Mesenchymal stem cell (in vitro differentiated cells and primary cell): ENCODE data around the gene MUC2.
A peak's percentile ranks its signal among the peaks of the same experiment; 100 is the strongest.

Experiments
- DNase-seq: peaks from one replicate; pipeline ENCODE4 v3.0.0-alpha.2; 2013
- H2AFZ ChIP-seq: one replicate; pipeline ENCODE4 v1.6.1; 2013; ENCODE audit warnings: low read depth, mild to moderate bottlenecking, control low read depth, inconsistent platforms, low read length, moderate library complexity
- H2AK5ac ChIP-seq: 2 replicates; pipeline ENCODE4 v1.6.1; 2013; ENCODE audit warnings: low read length, moderate library complexity, mild to moderate bottlenecking, inconsistent platforms; ENCODE audit not compliant: severe bottlenecking
- H2BK120ac ChIP-seq: one replicate; pipeline ENCODE4 v1.6.1; 2013; ENCODE audit warnings: low read depth, mild to moderate bottlenecking, inconsistent platforms, low read length, moderate library complexity
- H2BK12ac ChIP-seq, 2 experiments: one replicate each; pipeline ENCODE4 v1.6.1; 2013; ENCODE audit warnings: inconsistent platforms in 2 of 2, low read length in 2 of 2, mild to moderate bottlenecking in 2 of 2, moderate library complexity in 2 of 2, control low read depth in 1 of 2
- H2BK15ac ChIP-seq: one replicate; pipeline ENCODE4 v1.6.1; 2013; ENCODE audit warnings: mild to moderate bottlenecking, low read depth, inconsistent platforms; ENCODE audit not compliant: poor library complexity, severe bottlenecking
- H2BK5ac ChIP-seq: 2 replicates; pipeline ENCODE4 v1.6.1; 2013; ENCODE audit warnings: low read depth, mild to moderate bottlenecking, low read length, control low read depth, inconsistent platforms; ENCODE audit not compliant: poor library complexity, severe bottlenecking
- H3K14ac ChIP-seq, 2 experiments: one replicate each; pipeline ENCODE4 v1.6.1; 2013; ENCODE audit warnings: inconsistent platforms in 2 of 2, low read length in 2 of 2, control low read depth in 1 of 2, mild to moderate bottlenecking in 1 of 2, moderate library complexity in 1 of 2
- H3K18ac ChIP-seq, 2 experiments: one replicate each; pipeline ENCODE4 v1.6.1; 2013; ENCODE audit warnings: inconsistent platforms in 2 of 2, low read length in 2 of 2, control low read depth in 1 of 2, low read depth in 1 of 2, mild to moderate bottlenecking in 1 of 2
- H3K23ac ChIP-seq, 2 experiments: one replicate each; pipeline ENCODE4 v1.6.1; 2013; ENCODE audit warnings: inconsistent platforms in 2 of 2, low read length in 2 of 2, mild to moderate bottlenecking in 2 of 2, moderate library complexity in 2 of 2, control low read depth in 1 of 2
- H3K27ac ChIP-seq: 2 replicates; pipeline ENCODE4 v1.5.1; 2013; ENCODE audit warnings: mild to moderate bottlenecking, moderate library complexity, low read length, control low read depth, inconsistent platforms; ENCODE audit not compliant: poor library complexity, severe bottlenecking
- H3K27me3 ChIP-seq, 2 experiments: 2 replicates each; pipeline versions ENCODE4 v1.6.1 to v1.7.0; 2013; ENCODE audit warnings: low read length in 2 of 2, mild to moderate bottlenecking in 2 of 2, moderate library complexity in 2 of 2, control low read depth in 1 of 2, inconsistent platforms in 1 of 2; ENCODE audit not compliant: control insufficient read depth in 1 of 2, insufficient read depth in 1 of 2
- H3K36me3 ChIP-seq, 2 experiments: 2 replicates each; pipeline versions ENCODE4 v1.6.1 to v1.7.0; 2013; ENCODE audit warnings: low read length in 2 of 2, control low read depth in 1 of 2, inconsistent platforms in 1 of 2, low read depth in 1 of 2, mild to moderate bottlenecking in 1 of 2; ENCODE audit not compliant: insufficient read depth in 2 of 2, control insufficient read depth in 1 of 2
- H3K4ac ChIP-seq, 2 experiments: one replicate each; pipeline ENCODE4 v1.6.1; 2013; ENCODE audit warnings: inconsistent platforms in 2 of 2, low read length in 2 of 2, mild to moderate bottlenecking in 2 of 2, moderate library complexity in 2 of 2, control low read depth in 1 of 2, low read depth in 1 of 2
- H3K4me1 ChIP-seq: 2 replicates; pipeline ENCODE4 v1.6.1; 2013; ENCODE audit warnings: low read depth, low read length, control low read depth; ENCODE audit not compliant: control insufficient read depth, insufficient read depth
- H3K4me2 ChIP-seq: 2 replicates; pipeline ENCODE4 v1.6.1; 2013; ENCODE audit warnings: low read length, mild to moderate bottlenecking, inconsistent platforms; ENCODE audit not compliant: poor library complexity, severe bottlenecking
- H3K4me3 ChIP-seq, 2 experiments: 2 replicates each; pipeline versions ENCODE4 v1.5.1 to v1.7.0; 2013; ENCODE audit warnings: low read length in 2 of 2, mild to moderate bottlenecking in 2 of 2, control low read depth in 1 of 2, low read depth in 1 of 2; ENCODE audit not compliant: insufficient read depth in 1 of 2
- H3K79me1 ChIP-seq: replicated peaks from 2 replicates; pipeline ENCODE4 v1.6.1; 2013; ENCODE audit warnings: mild to moderate bottlenecking, control low read depth, low read length, inconsistent platforms; ENCODE audit not compliant: poor library complexity, severe bottlenecking
- H3K9ac ChIP-seq: 2 replicates; pipeline ENCODE4 v1.7.0; 2013; ENCODE audit warnings: mild to moderate bottlenecking, low read length, moderate library complexity
- H3K9me3 ChIP-seq: 2 replicates; pipeline ENCODE4 v1.7.0; 2013; ENCODE audit warnings: mild to moderate bottlenecking, low read length; ENCODE audit not compliant: control insufficient read depth
- H4K8ac ChIP-seq: one replicate; pipeline ENCODE4 v1.6.1; 2013; ENCODE audit warnings: inconsistent platforms, mild to moderate bottlenecking, low read length, moderate library complexity
- H4K91ac ChIP-seq: one replicate; pipeline ENCODE4 v1.6.1; 2013; ENCODE audit warnings: mild to moderate bottlenecking, low read length, inconsistent platforms
- WGBS: methylation state at CpG from one replicate; pipeline ENCODE4 v1.1.7; 2013; ENCODE audit warnings: mixed read lengths; 5-methylcytosine and 5-hydroxymethylcytosine counted together

Gene MUC2

GRCh38 chr11:1048375-1049070 lies 26.2 kb upstream of the MUC2 start:
- Histone ChIP-seq H3K4me1 (peaks cover 11% of the 10 kb centered on the region), H3K27me3 (peaks cover 28 to 82% of the 10 kb centered on the region in 2 experiments), H3K14ac (peak overlapping the region in 1 of 2 experiments; percentile 21), H3K4me2 (no peak overlapping the region), H3K9ac (no peak overlapping the region), H3K4me3 (no peak overlapping the region), H2BK12ac (no peak overlapping the region), H4K91ac (no peak overlapping the region), H2AK5ac (no peak overlapping the region), H2AFZ (no peak overlapping the region), H2BK5ac (no peak overlapping the region), H3K4ac (no peak overlapping the region), H4K8ac (no peak overlapping the region), H2BK120ac (no peak overlapping the region), H3K23ac (no peak overlapping the region), H3K9me3 (peaks cover 6% of the 10 kb centered on the region), H2BK15ac (no peak overlapping the region), H3K27ac (no peak overlapping the region), H3K36me3 (no peaks in the 10 kb centered on the region), H3K79me1 (no peaks in the 10 kb centered on the region), H3K18ac (no peak overlapping the region)
- WGBS: 85% methylated on average over 25 of the region's 25 CpGs
- no peak for DNase-seq

DNA sequence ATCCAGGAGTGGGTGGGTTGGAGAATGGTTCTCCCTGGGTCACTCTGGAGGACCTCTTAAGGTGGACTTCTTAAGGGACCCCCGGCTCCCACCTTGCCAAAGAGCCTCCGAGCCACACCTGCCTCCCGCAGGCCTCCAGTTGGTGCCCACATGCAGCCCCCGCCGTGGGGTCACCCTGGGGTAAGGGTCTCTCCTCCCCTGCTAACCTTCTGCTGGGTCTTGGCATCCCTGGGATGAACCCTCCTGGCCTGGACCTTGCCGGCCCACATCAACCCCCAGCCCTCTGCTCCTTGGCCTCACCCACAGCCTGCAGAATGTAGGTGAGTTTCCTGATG lies 25.6 kb upstream of the MUC2 start:
- Histone ChIP-seq H2BK12ac (no peak overlapping the region), H3K36me3 (no peaks in the 10 kb centered on the region), H3K9ac (no peak overlapping the region), H2BK120ac (no peak overlapping the region), H2AFZ (no peak overlapping the region), H3K23ac (no peak overlapping the region), H3K79me1 (no peaks in the 10 kb centered on the region), H2BK15ac (no peak overlapping the region), H4K91ac (no peak overlapping the region), H3K4ac (no peak overlapping the region), H4K8ac (no peak overlapping the region), H2AK5ac (no peak overlapping the region), H3K27ac (no peak overlapping the region), H3K4me2 (no peak overlapping the region), H3K18ac (no peak overlapping the region), H3K14ac (no peak overlapping the region), H3K9me3 (peaks cover 6% of the 10 kb centered on the region), H3K4me1 (peaks cover 15% of the 10 kb centered on the region), H2BK5ac (no peak overlapping the region), H3K27me3 (peaks cover 29 to 82% of the 10 kb centered on the region in 2 experiments), H3K4me3 (no peak overlapping the region)
- 93% methylated on average over 5 of the region's 6 CpGs for WGBS
- no peak for DNase-seq

DNA sequence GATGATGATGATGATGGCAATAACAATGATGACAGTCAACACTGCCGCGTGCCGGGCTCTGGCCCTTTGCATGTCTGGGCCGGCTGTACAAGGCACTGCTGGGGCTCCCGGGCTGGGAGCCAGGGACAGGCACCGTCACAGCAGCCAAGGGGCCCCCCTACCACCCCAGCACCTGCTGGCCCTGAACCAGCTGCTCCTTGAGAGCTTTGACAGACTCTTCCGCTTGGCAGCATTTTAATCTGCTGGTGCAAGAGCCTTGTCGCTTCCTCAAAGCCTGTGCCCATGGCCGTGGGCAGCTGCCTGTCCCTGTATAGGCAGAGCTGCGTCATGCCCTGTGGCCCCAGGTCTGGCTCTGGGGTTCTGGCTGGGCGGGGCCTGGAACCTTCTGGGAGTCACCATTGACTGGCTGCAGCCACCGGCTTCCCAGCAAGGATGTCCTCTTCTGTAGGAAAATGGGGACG lies 25.2 kb upstream of the MUC2 start:
- H3K27ac ChIP-seq: no peak overlapping the region
- H3K27me3 ChIP-seq: peaks cover 32 to 85% of the 10 kb centered on the region in 2 experiments
- H2BK120ac ChIP-seq: no peak overlapping the region
- no peak overlapping the region for H3K23ac ChIP-seq
- no peak overlapping the region for H3K9ac ChIP-seq
- H3K4ac ChIP-seq: no peak overlapping the region
- H3K18ac ChIP-seq: no peak overlapping the region
- H2BK5ac ChIP-seq: no peak overlapping the region
- H2AFZ ChIP-seq: no peak overlapping the region
- H3K79me1 ChIP-seq: no peaks in the 10 kb centered on the region
- peaks cover 19% of the 10 kb centered on the region for H3K4me1 ChIP-seq
- H4K91ac ChIP-seq: no peak overlapping the region
- no peaks in the 10 kb centered on the region for H3K36me3 ChIP-seq
- no peak overlapping the region for H3K14ac ChIP-seq
- peaks cover 6% of the 10 kb centered on the region for H3K9me3 ChIP-seq
- 89% methylated on average over 13 of the region's 13 CpGs for WGBS
- H3K4me3 ChIP-seq: no peak overlapping the region
- no peak overlapping the region for H2BK15ac ChIP-seq
- H3K4me2 ChIP-seq: no peak overlapping the region
- no peak overlapping the region for H2AK5ac ChIP-seq
- H2BK12ac ChIP-seq: no peak overlapping the region
- no peak overlapping the region for H4K8ac ChIP-seq
- no peak for DNase-seq

- Histone ChIP-seq H3K4me2 (no peak overlapping the region), H3K36me3 (no peaks in the 10 kb centered on the region), H3K79me1 (no peaks in the 10 kb centered on the region), H2BK5ac (no peak overlapping the region), H3K4me1 (peaks cover 20% of the 10 kb centered on the region), H3K14ac (no peak overlapping the region), H3K4me3 (no peak overlapping the region), H2BK12ac (no peak overlapping the region), H3K4ac (no peak overlapping the region), H3K23ac (no peak overlapping the region), H3K9me3 (peaks cover 1% of the 10 kb centered on the region), H2AK5ac (no peak overlapping the region), H3K9ac (no peak overlapping the region), H4K8ac (no peak overlapping the region), H3K18ac (no peak overlapping the region), H2BK15ac (no peak overlapping the region), H3K27me3 (peaks cover 34 to 85% of the 10 kb centered on the region in 2 experiments), H4K91ac (peak overlapping the region; percentile 41), H2BK120ac (no peak overlapping the region), H2AFZ (no peak overlapping the region), H3K27ac (no peak overlapping the region)
- 85% methylated on average over 18 of the region's 18 CpGs for WGBS
- DNase-seq: no peak
Measured at GRCh38 chr11:1049911-1050580, 24.6 kb upstream of the MUC2 start.
